HepG2 (cell line): ENCODE data around the gene CYP2S1. TPM values are rescaled to one million over a fixed set of nuclear protein-coding genes. Genes with fewer than 3 reads are reported as not detected.

ENCODE experiments used
- ARID3A ChIP-seq: IDR thresholded peaks from 2 replicates; pipeline ENCODE4 v1.6.1; 2012; ENCODE audit warnings: low read depth, low read length, improper control_type of control experiment
- ATF4 ChIP-seq, 2 experiments: fragments of 450-650 bp in 1 of 2; sonication (generic) in 1 of 2; formaldehyde crosslinking; IDR thresholded peaks; 2 replicates each; pipeline versions ENCODE4 v1.5.0 to v1.8.0; 2020 to 2022; ENCODE audit warnings: mild to moderate bottlenecking in 1 of 2, missing genetic modification reagents in 1 of 2
- HBP1 ChIP-seq: IDR thresholded peaks from 2 replicates; pipeline ENCODE4 v1.6.1; 2016; ENCODE audit warnings: low read depth, control low read depth
- HINFP ChIP-seq: sonication (generic); formaldehyde crosslinking; IDR thresholded peaks from 2 replicates; pipeline ENCODE4 v1.4.0; 2020; ENCODE audit warnings: low read depth, mild to moderate bottlenecking, missing genetic modification reagents
- HMGXB3 ChIP-seq: sonication (generic); formaldehyde crosslinking; IDR thresholded peaks from 2 replicates; pipeline ENCODE4 v1.4.0; 2020; ENCODE audit warnings: missing genetic modification reagents, borderline replicate concordance
- JUNB ChIP-seq: sonication (generic); formaldehyde crosslinking; IDR thresholded peaks from 2 replicates; pipeline ENCODE4 v1.8.0; 2022; ENCODE audit warnings: missing genetic modification reagents, mild to moderate bottlenecking, borderline replicate concordance
- REL ChIP-seq: sonication (generic); formaldehyde crosslinking; conservative IDR thresholded peaks from 2 replicates; pipeline ENCODE4 v1.8.0; 2022; ENCODE audit warnings: mild to moderate bottlenecking, missing genetic modification reagents, moderate library complexity
- RFX5 ChIP-seq: IDR thresholded peaks from 2 replicates; pipeline ENCODE4 v1.6.1; 2011; ENCODE audit warnings: low read depth, low read length, improper control_type of control experiment
- ZBTB33 ChIP-seq: sonication (generic); formaldehyde crosslinking; IDR thresholded peaks from 2 replicates; pipeline ENCODE4 v1.4.0; 2020; ENCODE audit warnings: missing genetic modification reagents
- ZBTB43 ChIP-seq: sonication (generic); formaldehyde crosslinking; conservative IDR thresholded peaks from 2 replicates; pipeline ENCODE4 v1.4.0; 2020; ENCODE audit warnings: missing genetic modification reagents
- polyA plus RNA-seq, 8 experiments: library from polyadenylated mRNA; depleted of rRNA in 3 of 8; stranded (reverse) in 7 of 8; unstranded in 1 of 8; fragments of >200 nt; fragmentation: Illumina TruSeq in 4 of 8; extraction: Trizol in 4 of 8; gene quantifications; 2 replicates each; pipeline versions ENCODE4 v1.2.1 to v1.2.3, GENCODE V29; 2011 to 2016; ENCODE audit warnings: low read depth in 4 of 8, missing spikeins in 1 of 8, mixed read lengths in 1 of 8; ENCODE audit not compliant: insufficient read depth in 1 of 8
- total RNA-seq, 5 experiments: library from RNA; depleted of rRNA; stranded (reverse); fragments of >200 nt; fragmentation: Illumina TruSeq; extraction: Trizol; gene quantifications; 2 replicates each; pipeline ENCODE4 v1.2.3, GENCODE V29; 2016; ENCODE audit warnings: low read depth in 1 of 5

Gene CYP2S1
- total and polyA plus RNA-seq, 2 of the 13 experiments (the other 11 are each of a cell fraction or from before 2014, with no cell fraction given), result 0.09 to 2.1 TPM

- peak; percentile 61; the same call in 1 of the 2 replicates for TF ChIP-seq ZBTB43 (CRISPR knock-in tag)
- 0 out of 2 replicates have a peak, but pooled peaks have one; percentile 7 for TF ChIP-seq HBP1 (CRISPR knock-in tag)
- TF ChIP-seq ARID3A, result peak; percentile 63; the same call in 1 of the 2 replicates
- peak in 1 of 2 experiments; percentile 70; a peak in 1 of 4 replicates for TF ChIP-seq ATF4 (CRISPR knock-in tag; IDR thresholded peaks at IDR 0.05)
- 0 out of 2 replicates have a peak, but pooled peaks have one; percentile 66 for TF ChIP-seq JUNB (CRISPR knock-in tag)
- TF ChIP-seq ZBTB33, result peak; percentile 8; the same call in 1 of the 2 replicates
- peak; percentile 22; the same call in 1 of the 2 replicates for TF ChIP-seq REL (CRISPR knock-in tag)
- TF ChIP-seq HMGXB3 (CRISPR knock-in tag), result 0 out of 2 replicates have a peak, but pooled peaks have one; percentile 10
- 0 out of 2 replicates have a peak, but pooled peaks have one; percentile 23 for TF ChIP-seq RFX5
- TF ChIP-seq HINFP, result no peak
- TF ChIP-seq, all 625 proteins: peak for 35
Observed at GRCh38 chr19:41225238-41226052, 32.4 kb downstream of the CYP2S1 start (continued).
